Measurements from ENCODE around the gene CHMP4A.
A peak's percentile ranks its signal among the peaks of the same experiment; 100 is the strongest.
"Not testable (repeated sequence)": the region's sequence is repeated elsewhere in the genome, so short reads cannot be mapped to it uniquely, and the experiment has no call there.

Gene CHMP4A

DNA sequence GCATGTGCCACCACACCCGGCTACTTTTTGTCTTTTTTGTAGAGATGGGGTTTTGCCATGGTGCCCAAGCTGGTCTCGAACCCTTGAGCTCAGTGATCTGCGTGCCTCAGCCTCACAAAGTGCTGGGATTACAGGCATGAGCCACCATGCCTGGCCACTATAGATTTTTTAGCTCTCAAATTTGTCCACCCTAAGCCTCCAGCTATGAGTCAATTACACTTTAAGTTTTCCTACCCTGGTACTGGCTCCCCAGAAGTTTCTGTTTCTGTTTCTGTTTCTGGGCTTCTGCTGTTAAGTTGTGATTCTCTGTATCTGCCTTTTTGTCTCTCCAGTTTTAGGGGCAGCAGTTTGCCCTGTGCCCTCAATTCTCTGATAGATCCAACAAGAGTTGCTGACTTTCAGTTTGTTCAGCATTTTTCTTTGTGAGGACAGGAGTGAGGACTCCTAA lies 33.5 kb upstream of the CHMP4A start:
- no peak for DNase-seq

DNA sequence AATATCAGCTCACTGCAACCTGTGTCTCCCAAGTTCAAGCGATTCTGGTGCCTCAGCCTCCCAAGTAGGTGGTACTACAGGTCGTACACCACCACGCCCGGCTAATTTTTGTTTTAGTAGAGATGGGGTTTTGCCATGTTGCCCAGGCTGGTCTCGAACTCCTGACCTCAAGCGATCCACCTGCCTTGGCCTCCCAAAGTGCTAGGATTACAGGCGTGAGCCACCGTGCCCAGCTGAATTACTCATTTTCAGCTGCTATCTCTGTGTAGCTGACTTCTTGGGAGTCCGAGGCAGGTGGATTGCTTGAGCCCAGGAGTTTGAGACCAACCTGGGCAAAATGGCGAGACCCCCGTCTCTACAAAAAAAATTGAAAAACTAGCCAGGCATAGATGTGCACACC lies 32.1 kb upstream of the CHMP4A start:
- not testable (repeated sequence) for DNase-seq

DNA sequence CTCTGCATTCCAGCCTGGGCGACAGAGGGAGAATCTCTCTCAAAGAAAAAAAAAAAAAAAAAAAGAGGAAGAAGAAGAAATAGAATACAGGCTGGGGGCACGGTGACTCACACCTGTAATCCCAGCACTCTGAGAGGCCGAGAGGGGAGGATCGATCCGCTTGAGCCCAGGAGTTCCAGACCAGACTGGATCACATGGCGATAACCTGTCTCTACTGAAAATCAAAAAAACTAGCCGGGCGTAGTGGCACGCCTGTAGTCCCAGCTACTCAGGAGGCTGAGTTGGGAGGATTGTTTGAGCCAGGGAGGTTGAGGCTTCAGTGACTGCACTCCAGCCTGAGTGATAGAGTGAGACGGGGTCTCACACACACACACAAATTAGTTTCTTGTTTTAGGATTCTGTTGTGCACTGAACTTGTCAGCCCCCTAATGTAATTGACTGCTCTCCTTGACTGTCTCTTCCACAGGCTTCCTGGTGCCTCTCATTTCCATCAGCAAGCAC lies 30.1 kb upstream of the CHMP4A start:
- DNase-seq, result no peak

DNA sequence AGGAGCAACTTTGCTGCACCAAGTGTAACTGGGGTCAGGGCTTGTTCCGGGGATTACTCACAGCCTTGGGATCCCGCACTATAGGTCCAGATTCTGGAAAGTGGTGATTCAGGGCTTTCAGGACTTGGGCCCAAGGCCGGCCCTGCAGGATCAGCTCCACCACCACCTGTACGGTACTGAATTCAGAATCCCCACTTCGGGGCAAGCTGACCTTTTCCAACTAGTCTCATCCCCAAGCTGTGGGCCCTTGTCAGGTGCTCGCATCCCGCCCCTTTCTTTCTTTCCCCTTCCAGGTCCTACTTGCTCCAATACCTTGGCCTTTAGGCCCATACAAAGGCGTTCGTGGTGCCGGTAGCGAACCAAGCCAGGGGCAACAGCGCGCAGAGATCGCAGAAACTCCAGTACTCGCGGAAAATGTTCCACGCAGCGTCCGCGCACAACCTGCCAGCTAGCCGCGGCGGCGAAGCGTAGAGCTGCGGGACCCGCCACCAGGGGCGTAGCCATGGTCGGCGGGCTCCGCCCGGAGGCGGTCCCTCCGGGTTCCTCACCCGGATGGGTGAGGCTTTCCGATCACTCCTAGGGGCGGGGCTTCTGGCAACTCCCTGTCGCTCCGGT lies 28.6 kb upstream of the CHMP4A start:
- peak; percentile 98 for DNase-seq

DNA sequence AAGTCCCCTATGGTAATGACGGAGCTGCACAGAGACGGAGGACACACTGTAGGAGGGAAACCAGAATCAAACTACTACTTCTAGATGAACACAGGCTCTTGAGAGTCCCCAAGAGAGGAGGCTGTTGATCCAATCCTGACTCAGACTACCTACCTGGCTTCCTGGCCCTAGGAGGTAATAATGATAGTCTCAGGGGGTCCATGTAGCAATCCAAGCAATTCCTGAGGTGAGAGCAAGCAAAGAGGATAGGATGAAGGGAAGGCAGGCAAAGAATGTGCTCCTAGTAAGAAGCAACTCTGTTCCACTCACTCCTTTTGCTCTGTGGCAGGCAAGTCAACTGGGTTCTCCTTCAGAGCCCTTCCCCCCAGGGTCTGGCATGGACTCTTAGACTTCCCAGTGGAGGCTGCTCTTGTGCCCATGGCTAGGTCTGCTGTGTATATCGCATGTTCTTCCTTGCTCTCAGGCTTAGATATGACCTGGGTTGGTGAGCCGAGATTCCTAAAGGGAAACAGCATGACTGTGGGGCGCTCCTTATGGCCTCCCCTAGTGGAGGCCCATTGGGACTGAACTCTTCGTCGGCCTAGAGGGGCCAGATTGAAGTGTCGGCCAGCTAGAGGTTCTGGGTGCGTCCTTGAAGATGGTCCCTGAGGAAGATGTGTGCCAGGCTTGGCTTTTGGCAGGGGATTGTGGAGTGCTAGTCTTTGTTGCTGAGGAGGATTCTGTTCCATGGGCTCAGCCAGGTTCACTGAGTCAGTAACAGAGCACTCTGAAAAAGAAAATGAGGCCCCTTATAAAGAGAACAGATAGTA lies 27.0 kb upstream of the CHMP4A start:
- DNase-seq, result no peak

DNA sequence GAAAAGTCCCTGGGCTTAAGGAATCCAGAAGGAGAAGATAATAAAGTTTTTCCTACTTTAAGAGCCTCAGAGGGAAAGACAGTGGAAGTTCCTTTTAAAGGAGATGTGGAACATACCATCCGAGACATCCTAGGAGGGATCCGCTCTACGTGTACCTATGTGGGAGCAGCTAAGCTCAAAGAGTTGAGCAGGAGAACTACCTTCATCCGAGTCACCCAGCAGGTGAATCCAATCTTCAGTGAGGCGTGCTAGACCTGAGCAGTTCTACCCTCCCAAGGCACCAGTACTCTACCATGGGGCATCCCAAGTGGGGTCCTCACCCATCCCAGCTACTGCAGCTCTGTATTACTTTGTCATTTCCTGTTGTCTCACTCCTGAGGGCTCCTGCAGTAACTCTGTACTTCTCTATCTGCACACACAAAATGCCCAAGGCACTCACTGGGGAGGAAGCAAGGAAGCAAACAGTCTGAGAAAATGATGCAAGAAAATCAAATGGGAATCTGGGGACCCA lies 25.3 kb upstream of the CHMP4A start:
- DNase-seq, result no peak

DNA sequence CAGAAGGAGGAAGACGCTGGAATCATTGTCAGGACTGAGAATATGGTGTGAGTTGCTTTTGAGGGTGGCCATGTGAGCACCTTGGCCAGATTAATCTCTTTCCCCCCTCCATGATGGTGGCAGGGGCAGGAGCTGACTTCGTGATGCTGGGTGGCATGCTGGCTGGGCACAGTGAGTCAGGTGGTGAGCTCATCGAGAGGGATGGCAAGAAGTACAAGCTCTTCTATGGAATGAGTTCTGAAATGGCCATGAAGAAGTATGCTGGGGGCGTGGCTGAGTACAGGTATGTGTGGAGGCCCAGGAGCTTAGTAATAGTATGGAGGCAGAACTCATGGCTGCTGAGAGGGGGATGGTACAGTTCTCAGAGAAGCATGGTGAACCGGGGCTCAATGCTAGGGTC lies 24.8 kb upstream of the CHMP4A start:
- DNase-seq, result no peak

DNA sequence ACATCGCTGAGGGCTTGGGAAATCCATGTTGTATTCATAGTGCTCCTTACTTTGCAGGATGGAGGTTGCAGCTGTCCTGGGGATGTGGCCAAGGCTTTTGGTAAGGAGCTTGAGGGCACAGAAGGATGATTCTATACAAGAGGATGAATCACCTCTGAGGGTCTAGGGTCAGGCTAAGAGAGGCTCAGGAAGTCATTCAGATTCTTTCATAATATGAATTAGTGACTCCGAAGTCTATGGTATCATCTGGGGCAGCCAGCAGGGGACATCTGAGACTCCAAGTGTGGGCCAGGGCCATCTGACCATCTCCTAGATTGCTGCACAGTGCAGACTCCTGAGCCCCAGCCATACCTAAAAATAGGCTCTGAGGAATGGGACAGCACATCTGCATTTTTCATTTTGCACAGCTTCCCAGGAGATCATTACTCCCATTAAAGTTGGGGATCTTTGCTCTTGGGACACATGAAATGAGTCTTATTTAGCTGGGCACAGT lies 24.2 kb upstream of the CHMP4A start:
- DNase-seq, result no peak

DNA sequence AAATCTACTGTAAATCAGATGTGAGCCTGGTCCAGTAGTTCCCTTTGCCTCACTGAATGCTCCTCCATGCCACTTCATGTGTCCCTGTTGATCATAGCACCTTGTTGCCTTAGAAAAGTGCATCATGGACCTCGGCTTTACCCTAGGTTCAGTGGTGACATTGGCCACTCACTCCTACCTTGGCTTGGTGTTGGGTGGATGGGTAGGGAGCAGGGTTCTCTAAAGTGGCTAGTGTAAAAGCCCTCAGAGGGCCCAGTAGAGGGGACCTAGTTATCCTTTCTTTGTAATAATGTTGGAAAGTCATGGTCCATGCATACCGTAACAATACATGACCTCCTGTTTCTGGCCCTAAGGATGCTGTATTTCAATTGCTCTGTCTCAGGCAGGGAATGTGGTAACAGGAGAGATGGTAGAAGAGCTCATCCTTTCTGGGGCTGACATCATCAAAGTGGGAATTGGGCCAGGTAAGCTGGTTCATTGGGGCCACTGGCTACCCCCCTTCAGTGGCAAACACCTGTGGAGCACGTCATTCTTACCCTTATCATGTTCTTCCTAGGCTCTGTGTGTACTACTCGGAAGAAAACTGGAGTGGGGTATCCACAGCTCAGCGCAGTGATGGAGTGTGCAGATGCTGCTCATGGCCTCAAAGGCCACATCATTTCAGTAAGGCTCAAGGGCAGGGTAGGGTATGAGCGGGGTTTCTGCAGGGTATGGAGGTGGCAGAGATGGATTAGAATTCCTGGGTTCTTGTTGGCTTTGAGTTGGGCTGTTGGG lies 23.6 kb upstream of the CHMP4A start:
- no peak for DNase-seq

DNA sequence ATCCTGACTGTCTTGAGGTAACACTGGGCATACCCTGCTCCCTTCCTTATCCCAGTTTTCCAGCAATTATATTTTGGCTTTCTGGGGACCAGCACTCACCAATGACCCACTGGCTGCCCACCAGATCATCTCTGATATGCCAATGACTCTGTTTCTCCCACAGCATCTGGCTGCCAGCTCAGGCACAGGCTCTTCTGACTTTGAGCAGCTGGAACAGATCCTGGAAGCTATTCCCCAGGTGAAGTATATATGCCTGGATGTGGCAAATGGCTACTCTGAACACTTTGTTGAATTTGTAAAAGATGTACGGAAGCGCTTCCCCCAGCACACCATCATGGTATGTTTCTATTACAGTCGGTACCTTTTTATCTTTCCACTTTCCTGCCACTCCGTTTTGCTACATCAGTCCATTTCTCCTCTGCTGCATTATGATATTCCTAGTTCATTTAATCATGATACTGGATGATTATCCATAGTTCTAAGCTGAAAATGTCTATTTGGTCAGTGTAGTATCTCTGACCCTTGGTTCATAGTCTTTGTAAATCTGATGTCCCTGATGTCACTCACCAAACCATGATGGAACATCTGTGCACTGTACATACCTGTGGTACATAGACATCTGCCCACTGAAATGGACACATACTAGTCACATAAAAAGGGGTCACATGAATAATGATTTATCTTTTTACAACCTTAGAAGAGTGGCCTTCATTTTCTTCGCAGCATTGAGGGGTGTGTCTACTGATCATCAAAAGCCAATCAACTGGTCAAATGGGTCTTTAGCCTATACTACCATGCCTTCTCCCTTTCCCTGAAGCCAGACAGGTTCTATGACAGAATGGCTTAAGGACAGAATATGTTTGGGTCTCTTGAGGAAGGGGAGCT lies 22.8 kb upstream of the CHMP4A start:
- no peak for DNase-seq

DNA sequence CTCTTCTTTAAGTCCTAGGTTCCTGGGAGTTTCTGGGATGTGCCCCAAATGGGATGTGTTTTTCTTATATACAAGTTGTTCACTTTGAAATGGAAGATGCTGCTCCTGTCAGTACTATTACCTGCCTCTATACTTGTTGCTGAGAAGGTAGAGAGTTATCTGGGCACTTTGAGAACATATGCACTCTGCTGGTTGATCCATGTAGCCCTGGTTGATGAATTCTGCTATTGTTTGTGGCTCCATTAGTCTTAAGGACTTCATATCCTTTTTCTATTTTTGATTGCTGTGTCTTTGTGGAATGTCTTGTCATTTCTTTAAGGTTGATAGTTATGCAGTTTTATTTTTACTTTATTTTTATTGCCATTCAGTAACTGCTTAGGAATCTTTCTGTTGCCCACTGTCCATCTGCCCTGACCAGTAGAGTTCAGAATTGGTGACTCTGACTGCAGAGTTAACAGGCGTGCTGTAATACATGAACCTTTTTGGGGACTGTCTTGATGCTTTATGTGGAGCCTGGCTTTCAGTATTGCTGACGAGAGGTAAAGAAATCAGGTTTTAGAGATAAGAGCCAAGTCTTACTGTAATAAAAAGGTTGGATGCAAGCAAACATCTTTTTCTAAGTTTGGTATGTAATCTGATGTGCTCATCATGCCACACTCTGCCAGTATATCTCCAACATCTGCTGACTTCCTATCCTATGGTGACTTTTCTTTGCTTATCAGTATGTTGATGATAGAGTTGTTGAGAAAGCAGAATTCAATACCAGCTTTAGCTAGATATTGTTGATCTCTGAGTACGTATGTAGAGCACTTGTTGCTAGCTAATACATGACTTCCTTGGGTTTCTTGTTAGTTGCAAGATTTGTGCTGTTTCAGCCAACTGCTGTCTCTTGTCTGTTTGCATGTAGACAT lies 21.1 kb upstream of the CHMP4A start:
- no peak for DNase-seq

DNA sequence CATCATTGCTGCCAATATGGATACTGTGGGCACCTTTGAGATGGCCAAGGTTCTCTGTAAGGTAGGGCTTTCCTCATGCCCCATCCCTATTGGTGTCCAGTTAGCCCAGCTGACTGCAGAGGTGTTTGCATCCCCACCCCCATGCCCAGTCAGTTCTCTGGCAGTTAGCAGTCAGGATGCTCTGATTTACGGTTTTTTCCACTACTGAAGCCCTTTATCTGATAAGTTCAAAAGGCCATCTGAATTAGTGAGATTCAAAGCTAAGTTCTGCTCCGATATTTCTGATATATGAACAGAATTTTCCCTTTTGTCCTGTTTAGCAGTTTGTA lies 20.2 kb upstream of the CHMP4A start:
- DNase-seq, result no peak

DNA sequence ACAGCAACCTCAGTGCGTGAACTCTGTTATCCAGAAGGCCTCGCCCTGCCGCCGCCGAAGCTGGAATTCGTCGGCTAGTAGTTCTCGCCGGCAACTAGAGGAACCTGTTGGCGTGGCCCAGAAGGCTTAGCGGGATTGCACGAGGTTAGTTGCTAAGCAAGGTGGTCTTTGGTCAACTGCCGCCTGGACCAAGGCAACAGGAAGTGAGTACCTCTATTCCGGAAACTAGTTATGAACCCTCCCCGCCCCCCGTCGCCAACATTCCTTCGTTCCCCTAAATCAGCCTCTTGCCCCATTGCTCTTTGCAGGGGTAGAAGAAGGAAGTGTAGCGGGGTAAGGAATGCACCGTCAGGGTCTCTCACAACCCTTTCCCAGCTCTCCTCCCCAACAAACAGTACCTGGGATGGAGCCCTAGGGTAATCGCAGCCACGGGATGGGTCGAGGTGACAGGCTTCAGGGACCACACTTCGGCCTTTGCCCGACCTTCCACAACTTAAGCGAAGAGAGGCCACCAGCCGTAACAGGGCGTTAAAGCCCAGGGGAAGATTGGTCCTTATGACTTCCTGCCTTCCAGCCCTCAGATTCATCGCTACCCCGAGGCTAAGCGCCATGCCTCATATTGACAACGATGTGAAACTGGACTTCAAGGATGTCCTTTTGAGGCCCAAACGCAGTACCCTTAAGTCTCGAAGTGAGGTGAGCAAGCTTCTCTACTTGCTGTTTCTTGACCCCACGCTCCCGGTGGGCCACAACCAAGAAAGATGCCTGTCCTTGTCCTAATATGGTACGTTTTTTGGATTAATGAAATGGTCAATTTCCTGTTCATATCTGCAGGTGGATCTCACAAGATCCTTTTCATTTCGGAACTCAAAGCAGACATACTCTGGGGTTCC lies 19.6 kb upstream of the CHMP4A start, which contains the start of gene GMPR2:
Gene GMPR2 (plus strand): TSS at position 285 of the 893 bp plus-strand sequence. CDS start 325 bp downstream, at position 610.
- peak in 1 of 2 experiments; percentile 84 for DNase-seq

DNA sequence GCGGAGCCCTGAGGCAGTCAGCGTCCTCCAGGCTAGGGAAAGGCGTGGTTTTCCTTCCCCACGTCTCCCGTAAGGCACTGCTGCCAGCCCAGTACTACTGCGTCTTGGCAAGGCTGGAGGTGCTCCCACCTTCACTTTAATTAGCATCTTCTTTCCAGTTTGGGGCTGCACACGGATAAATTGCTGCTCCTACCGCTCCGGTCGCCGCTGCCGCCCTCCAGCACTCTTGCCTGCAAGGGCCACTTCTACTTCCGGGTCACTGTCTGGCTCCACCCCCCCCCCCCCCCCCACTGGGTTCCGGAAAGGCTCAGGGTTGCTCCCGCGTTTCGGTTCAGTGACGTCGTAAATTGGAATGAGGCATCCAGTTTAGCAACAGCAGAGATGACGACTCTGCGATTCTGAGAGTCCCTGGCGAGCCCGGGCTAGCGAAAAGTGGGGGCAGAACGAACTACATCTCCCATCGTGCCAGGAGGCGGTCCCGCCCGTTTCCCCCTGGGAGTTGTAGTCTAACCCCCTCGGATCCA lies 18.9 kb upstream of the CHMP4A start, which contains the start of gene NEDD8:
Gene NEDD8 (minus strand): TSS at position 247 of the 524 bp plus-strand sequence. CDS start 100 bp downstream, at position 147.
- DNase-seq, result peak; percentile 91 to 96

DNA sequence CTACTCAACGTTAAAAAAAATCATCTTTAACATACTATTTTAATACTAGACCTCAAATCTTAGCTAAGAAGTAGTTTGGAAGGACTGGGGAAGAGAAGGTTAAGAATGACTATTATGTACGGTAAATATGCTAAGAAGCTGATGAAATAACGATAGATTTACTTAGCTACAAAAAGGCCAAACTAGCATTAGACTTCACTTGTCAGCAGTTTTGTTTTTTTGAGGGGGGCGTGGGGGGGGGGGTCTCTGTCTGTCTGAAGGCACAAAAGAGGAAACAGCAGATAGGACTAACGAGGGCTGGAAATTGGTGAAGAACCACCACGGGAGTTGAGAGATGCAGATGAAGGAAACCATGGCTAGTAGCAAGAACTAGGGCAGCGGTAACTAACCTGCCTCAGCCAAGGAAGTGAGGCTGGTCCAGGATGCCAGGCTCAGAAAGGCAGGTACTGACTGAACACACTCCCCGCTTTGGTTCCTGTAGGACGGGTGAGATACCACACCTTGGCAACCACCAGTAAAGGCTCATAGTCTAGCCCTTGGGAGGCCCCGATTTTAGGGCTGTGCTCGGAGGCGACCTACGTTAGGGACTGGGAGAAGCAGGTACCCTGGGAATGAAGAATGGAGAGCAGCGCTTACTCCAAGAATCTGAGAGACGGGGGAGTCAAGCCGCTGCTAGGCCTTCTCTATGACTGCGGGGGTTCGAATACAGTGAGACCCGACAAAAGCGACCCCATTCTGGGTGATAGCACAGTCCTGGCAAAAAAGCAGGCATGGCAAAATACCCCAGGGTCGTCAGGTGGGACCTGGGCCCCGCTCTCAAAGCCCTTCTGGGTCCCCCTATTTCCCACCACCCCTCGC lies 18.2 kb upstream of the CHMP4A start:
- DNase-seq, result no peak

DNA sequence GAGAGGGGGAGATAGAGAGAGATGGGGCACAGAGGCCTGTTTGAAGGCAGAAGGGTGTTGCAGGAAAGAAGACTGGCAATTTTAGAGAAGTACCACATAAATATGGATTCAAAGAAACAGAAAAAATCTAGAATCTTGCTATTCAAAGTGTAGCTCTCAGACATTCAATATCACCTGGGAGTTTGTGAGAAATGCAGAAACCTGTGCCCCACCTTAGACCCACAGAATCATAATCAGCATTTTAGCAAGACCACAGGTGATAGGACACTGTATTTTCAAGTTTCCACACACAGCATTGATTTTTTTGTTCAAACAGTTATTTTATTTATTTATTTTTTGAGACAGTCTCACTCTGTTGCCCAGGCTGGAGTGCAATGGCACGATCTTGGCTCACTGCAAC lies 15.6 kb upstream of the CHMP4A start:
- DNase-seq, result no peak

DNA sequence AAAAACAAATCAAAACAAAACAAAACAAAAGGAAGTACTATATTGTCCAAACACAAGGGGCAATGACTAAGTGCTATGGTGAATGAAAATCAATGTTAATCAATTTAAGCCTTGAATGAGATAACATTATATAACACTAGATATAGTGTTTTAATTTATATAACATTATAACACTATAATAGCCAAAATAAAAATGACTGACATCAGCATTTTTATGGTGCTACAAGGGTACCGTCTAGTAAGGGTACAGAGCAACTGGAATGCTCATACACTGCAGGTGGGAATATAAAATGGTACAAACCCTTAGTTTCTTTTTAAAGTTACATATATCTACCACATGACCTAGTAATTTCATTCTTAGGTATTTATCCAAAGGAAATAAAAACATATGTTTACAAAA lies 13.2 kb upstream of the CHMP4A start:
- no peak for DNase-seq

DNA sequence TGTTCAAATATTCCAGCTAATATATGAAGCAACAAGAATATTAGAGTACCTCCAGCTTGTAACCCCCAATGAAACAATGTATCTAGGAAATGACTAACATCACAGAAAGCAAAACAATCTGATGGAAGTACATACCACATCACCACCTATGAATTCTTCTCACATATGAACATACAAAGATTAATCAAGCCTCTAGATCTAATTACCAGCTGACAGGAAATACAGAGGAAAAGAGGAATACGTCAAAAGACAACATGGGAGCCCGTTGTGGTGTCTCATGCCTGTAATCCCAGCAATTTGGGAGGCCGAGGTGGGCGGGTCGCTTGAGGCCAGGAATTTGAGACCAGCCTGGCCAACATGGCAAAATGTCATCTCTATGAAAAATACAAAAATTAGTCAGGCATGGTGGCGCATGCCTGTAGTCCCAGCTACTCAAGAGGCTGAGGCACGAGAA lies 11.4 kb upstream of the CHMP4A start:
- no peak for DNase-seq
